ENCODE measurements around the gene CT47A1. TPM values are rescaled to one million over a fixed set of nuclear protein-coding genes. Genes with fewer than 3 reads are reported as not detected.
"Not testable (repeated sequence)": the region's sequence is repeated elsewhere in the genome, so short reads cannot be mapped to it uniquely, and the experiment has no call there.

CT47A1 gene
- not detected for total RNA-seq (2021; ENCODE audit: unreplicated experiment)
- not detected for polyA plus RNA-seq (2012; ENCODE audit: insufficient read length)
- not detected for Bru-seq, nascent RNA
- not detected for BruChase-seq, experiment 1, labeled RNA remaining after a 2-hour chase
- not detected for BruChase-seq, experiment 2, labeled RNA remaining after a 6-hour chase
- long read RNA-seq: 0 reads

DNA sequence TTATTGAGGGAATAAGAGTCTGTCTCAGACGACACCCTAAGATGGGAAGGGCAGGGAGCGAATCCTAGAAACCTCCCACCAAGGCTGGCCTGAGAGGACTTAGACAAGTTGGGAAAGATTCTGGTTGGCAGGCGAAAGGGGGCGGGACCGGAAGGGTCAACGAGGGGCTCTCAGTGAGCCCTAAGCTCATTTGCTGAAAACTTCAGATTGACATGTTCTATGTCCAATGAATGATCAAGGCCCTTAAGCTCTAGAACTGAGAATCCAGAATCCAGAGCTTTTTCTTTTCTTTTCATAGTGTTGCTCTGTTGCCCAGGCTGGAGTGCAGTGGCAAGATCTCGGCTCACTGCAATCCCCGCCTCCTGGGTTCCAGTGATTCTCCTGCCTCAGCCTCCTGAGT, at the start of gene CT47A1:
CT47A1 (minus strand) TSS at position 101 of the 400 bp plus-strand sequence. CDS start 231 bp downstream, outside the sequence.
- BruUV-seq (replicated peaks); CTCF ChIA-PET; H3K36me3 ChIP-seq (ENCODE audit: control insufficient read depth, insufficient read depth, low read length); H3K4me1 ChIP-seq (ENCODE audit: control insufficient read depth, insufficient read depth, low read length); POLR2A ChIA-PET; ATAC-seq; intact Hi-C loops (cut with micrococcal nuclease; ENCODE audit: unreplicated experiment); in situ Hi-C loops (cut with HindIII; ENCODE audit: low pct_unique_long_range_greater_than_20kb, low sequenced_read_pairs); DNase-seq (ENCODE audit: low read depth, low spot score); H3K9me3 ChIP-seq (ENCODE audit: control insufficient read depth, insufficient read depth, low read depth, low read length); H3K27ac ChIP-seq (ENCODE audit: low read length); H3K27me3 ChIP-seq (ENCODE audit: control insufficient read depth, insufficient read depth, low read length); H3K4me3 ChIP-seq (ENCODE audit: low read depth in 2 of 2, low read length in 2 of 2): not testable (repeated sequence)

DNA sequence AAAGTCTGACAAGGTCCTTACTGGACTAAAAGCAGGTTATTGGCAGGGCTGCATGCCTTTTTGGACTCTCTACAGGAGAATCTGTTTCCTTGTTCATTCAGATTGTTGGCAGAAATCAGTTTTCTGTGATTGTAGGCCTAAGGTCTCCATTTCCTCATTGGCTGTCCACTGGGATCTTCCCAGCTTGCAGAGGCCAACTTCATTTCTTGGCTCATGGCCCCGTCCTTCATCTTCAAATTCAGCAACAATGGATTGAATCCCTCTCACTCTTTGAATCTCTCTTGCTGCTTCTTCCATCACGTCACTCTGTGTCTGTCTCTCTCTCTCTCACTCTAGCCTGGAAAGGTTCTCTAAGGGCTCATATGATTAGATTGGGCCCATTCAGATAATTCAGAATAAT, 47.0 kb upstream of the CT47A1 start:
- H3K4me1 ChIP-seq (ENCODE audit: control insufficient read depth, insufficient read depth, low read length): no peaks in the 10 kb centered on the region
- ATAC-seq: no peak
- H3K27ac ChIP-seq (ENCODE audit: low read length): no peak overlapping the region
- TF ChIP-seq CTCF (IDR thresholded peaks at IDR 0.05) (no peak), TCF7L2 (IDR thresholded peaks at IDR 0.05; ENCODE audit: low read depth, low read length) (no peak), SIN3A (IDR thresholded peaks at IDR 0.05; ENCODE audit: borderline replicate concordance, insufficient read depth, low read depth, low read length) (no peak), POLR2AphosphoS5 (IDR thresholded peaks at IDR 0.05; ENCODE audit: low read depth, low read length) (no peak)
- TF ChIP-seq, protein P1, sequence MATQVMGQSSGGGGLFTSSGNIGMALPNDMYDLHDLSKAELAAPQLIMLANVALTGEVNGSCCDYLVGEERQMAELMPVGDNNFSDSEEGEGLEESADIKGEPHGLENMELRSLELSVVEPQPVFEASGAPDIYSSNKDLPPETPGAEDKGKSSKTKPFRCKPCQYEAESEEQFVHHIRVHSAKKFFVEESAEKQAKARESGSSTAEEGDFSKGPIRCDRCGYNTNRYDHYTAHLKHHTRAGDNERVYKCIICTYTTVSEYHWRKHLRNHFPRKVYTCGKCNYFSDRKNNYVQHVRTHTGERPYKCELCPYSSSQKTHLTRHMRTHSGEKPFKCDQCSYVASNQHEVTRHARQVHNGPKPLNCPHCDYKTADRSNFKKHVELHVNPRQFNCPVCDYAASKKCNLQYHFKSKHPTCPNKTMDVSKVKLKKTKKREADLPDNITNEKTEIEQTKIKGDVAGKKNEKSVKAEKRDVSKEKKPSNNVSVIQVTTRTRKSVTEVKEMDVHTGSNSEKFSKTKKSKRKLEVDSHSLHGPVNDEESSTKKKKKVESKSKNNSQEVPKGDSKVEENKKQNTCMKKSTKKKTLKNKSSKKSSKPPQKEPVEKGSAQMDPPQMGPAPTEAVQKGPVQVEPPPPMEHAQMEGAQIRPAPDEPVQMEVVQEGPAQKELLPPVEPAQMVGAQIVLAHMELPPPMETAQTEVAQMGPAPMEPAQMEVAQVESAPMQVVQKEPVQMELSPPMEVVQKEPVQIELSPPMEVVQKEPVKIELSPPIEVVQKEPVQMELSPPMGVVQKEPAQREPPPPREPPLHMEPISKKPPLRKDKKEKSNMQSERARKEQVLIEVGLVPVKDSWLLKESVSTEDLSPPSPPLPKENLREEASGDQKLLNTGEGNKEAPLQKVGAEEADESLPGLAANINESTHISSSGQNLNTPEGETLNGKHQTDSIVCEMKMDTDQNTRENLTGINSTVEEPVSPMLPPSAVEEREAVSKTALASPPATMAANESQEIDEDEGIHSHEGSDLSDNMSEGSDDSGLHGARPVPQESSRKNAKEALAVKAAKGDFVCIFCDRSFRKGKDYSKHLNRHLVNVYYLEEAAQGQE (IDR thresholded peaks at IDR 0.05; ENCODE audit: insufficient read depth in 1 of 2, low read depth in 2 of 2, low read length in 1 of 2): no peak
- H3K27me3 ChIP-seq (ENCODE audit: control insufficient read depth, insufficient read depth, low read length): no peaks in the 10 kb centered on the region
- in situ Hi-C loops (cut with HindIII; ENCODE audit: low pct_unique_long_range_greater_than_20kb, low sequenced_read_pairs): no loop called here
- H3K4me3 ChIP-seq (ENCODE audit: low read depth in 2 of 2, low read length in 2 of 2): no peak overlapping the region
- BruUV-seq (replicated peaks): no TSS peak
- DNase-seq (ENCODE audit: low read depth, low spot score): no peak
- no peaks in the 10 kb centered on the region for H3K9me3 ChIP-seq (ENCODE audit: control insufficient read depth, insufficient read depth, low read depth, low read length)
- intact Hi-C loops (cut with micrococcal nuclease; ENCODE audit: unreplicated experiment): no loop called here
- ChIA-PET CTCF (no interaction called here), POLR2A (no interaction called here)
- no peaks in the 10 kb centered on the region for H3K36me3 ChIP-seq (ENCODE audit: control insufficient read depth, insufficient read depth, low read length)

DNA sequence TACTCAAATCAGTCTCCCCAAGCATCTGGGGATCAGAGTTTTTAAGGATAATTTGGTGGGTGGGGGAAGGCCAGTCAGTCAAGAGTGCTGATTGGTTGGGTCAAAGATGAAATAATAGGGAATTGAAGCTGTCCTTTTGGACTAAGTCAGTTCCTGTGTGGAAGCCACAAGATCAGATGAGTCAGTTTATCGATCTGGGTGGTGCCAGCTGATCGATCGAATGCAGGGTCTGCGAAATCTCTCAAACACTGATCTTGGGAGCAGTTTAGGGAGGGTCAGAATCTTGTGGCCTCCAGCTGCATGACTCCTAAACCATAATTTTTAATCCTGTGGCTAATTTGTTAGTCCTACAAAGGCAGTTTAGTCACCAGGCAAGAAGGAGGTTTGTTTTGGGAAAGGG, 44.5 kb upstream of the CT47A1 start:
- intact Hi-C loops (cut with micrococcal nuclease; ENCODE audit: unreplicated experiment): no loop called here
- DNase-seq (ENCODE audit: low read depth, low spot score): no peak
- H3K9me3 ChIP-seq (ENCODE audit: control insufficient read depth, insufficient read depth, low read depth, low read length): no peaks in the 10 kb centered on the region

More for the DNA sequence above, 44.5 kb upstream of the CT47A1 start:
- H3K36me3 ChIP-seq (ENCODE audit: control insufficient read depth, insufficient read depth, low read length): no peaks in the 10 kb centered on the region
- H3K27me3 ChIP-seq (ENCODE audit: control insufficient read depth, insufficient read depth, low read length): no peaks in the 10 kb centered on the region
- in situ Hi-C loops (cut with HindIII; ENCODE audit: low pct_unique_long_range_greater_than_20kb, low sequenced_read_pairs): no loop called here
- H3K4me3 ChIP-seq (ENCODE audit: low read depth in 2 of 2, low read length in 2 of 2): no peak overlapping the region
- no peak overlapping the region for H3K27ac ChIP-seq (ENCODE audit: low read length)
- TF ChIP-seq, protein P1 (IDR thresholded peaks at IDR 0.05; ENCODE audit: insufficient read depth in 1 of 2, low read depth in 2 of 2, low read length in 1 of 2): no peak
- TF ChIP-seq POLR2AphosphoS5 (IDR thresholded peaks at IDR 0.05; ENCODE audit: low read depth, low read length) (no peak), SIN3A (IDR thresholded peaks at IDR 0.05; ENCODE audit: borderline replicate concordance, insufficient read depth, low read depth, low read length) (no peak)
- no peaks in the 10 kb centered on the region for H3K4me1 ChIP-seq (ENCODE audit: control insufficient read depth, insufficient read depth, low read length)
- no peak for ATAC-seq
- CTCF ChIA-PET: no interaction called here
- POLR2A ChIA-PET: no interaction called here
- BruUV-seq (replicated peaks): no TSS peak
